LoVo (cell line): ENCODE results near the gene HSPA8.
"Not testable (repeated sequence)": the region's sequence is repeated elsewhere in the genome, so short reads cannot be mapped to it uniquely, and the experiment has no call there.

Source experiments
- DNase-seq: peaks from one replicate; pipeline ENCODE4 v3.0.0-alpha.2; 2016; ENCODE audit warnings: low spot score

The HSPA8 gene

GRCh38 chr11:123061403-123062157, at the start of gene HSPA8:
HSPA8 (minus strand) TSS chr11:123062136; CDS start chr11:123061324, 812 bp downstream.
- no peak for DNase-seq

GRCh38 chr11:123111465-123111864, 49.5 kb upstream of the HSPA8 start:
- DNase-seq = peak; percentile 68

GRCh38 chr11:123110397-123110796, 48.5 kb upstream of the HSPA8 start:
- DNase-seq = no peak

- DNase-seq = no peak
These were observed 46.1 kb upstream of the HSPA8 start for GRCh38 chr11:123107945-123108495.

GRCh38 chr11:123104697-123105096, 42.8 kb upstream of the HSPA8 start:
- DNase-seq = no peak

GRCh38 chr11:123103326-123103980, 41.5 kb upstream of the HSPA8 start:
- peak; percentile 22 for DNase-seq

- DNase-seq = no peak
These were observed 38.6 kb upstream of the HSPA8 start for GRCh38 chr11:123100379-123101085.

- DNase-seq = no peak
These were observed 37.1 kb upstream of the HSPA8 start for GRCh38 chr11:123098990-123099389.

- no peak for DNase-seq
These were observed 31.8 kb upstream of the HSPA8 start for GRCh38 chr11:123093739-123094138.

GRCh38 chr11:123091506-123091905, 29.6 kb upstream of the HSPA8 start:
- no peak for DNase-seq

- DNase-seq = not testable (repeated sequence)
These were observed 28.2 kb upstream of the HSPA8 start for GRCh38 chr11:123090168-123090567.

GRCh38 chr11:123088896-123089295, 27.0 kb upstream of the HSPA8 start:
- not testable (repeated sequence) for DNase-seq

- not testable (repeated sequence) for DNase-seq
These were observed 25.7 kb upstream of the HSPA8 start for GRCh38 chr11:123087657-123088056.

GRCh38 chr11:123086305-123086704, 24.4 kb upstream of the HSPA8 start:
- no peak for DNase-seq

- no peak for DNase-seq
These were observed 23.6 kb upstream of the HSPA8 start for GRCh38 chr11:123085497-123085896.

- DNase-seq = no peak
These were observed 22.5 kb upstream of the HSPA8 start for GRCh38 chr11:123084454-123084853.

- DNase-seq = peak; percentile 90
These were observed 21.7 kb upstream of the HSPA8 start for GRCh38 chr11:123083623-123084029.

- no peak for DNase-seq
These were observed 21.0 kb upstream of the HSPA8 start for GRCh38 chr11:123082977-123083376.

GRCh38 chr11:123080015-123080414, 18.1 kb upstream of the HSPA8 start:
- DNase-seq = no peak

- DNase-seq = no peak
These were observed 14.5 kb upstream of the HSPA8 start for GRCh38 chr11:123076484-123076883.

- DNase-seq = no peak
These were observed 11.6 kb upstream of the HSPA8 start for GRCh38 chr11:123073343-123074057.

GRCh38 chr11:123072762-123073161, 10.8 kb upstream of the HSPA8 start:
- DNase-seq = no peak
